ENCODE data around the gene SLC8B1. TPM values are rescaled to one million over a fixed set of nuclear protein-coding genes. Genes with fewer than 3 reads are reported as not detected.

The SLC8B1 gene
- total RNA-seq, 1 donor from 2014 or later, result 45.6 TPM

- no peaks in the 10 kb centered on the region for H3K9me3 Mint-ChIP-seq (ENCODE audit: unreplicated experiment)
- peak overlapping the region; percentile 97 for H3K4me3 Mint-ChIP-seq (ENCODE audit: unreplicated experiment)
- peaks cover 28% of the 10 kb centered on the region for H3K4me1 Mint-ChIP-seq (ENCODE audit: unreplicated experiment)
- no peak overlapping the region for H3K27ac Mint-ChIP-seq (ENCODE audit: unreplicated experiment)
- TF ChIP-seq, protein P1, sequence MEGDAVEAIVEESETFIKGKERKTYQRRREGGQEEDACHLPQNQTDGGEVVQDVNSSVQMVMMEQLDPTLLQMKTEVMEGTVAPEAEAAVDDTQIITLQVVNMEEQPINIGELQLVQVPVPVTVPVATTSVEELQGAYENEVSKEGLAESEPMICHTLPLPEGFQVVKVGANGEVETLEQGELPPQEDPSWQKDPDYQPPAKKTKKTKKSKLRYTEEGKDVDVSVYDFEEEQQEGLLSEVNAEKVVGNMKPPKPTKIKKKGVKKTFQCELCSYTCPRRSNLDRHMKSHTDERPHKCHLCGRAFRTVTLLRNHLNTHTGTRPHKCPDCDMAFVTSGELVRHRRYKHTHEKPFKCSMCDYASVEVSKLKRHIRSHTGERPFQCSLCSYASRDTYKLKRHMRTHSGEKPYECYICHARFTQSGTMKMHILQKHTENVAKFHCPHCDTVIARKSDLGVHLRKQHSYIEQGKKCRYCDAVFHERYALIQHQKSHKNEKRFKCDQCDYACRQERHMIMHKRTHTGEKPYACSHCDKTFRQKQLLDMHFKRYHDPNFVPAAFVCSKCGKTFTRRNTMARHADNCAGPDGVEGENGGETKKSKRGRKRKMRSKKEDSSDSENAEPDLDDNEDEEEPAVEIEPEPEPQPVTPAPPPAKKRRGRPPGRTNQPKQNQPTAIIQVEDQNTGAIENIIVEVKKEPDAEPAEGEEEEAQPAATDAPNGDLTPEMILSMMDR (IDR thresholded peaks at IDR 0.05), result no peak
- DNase-seq (ENCODE audit: extremely low spot score, unreplicated experiment), result no peak
- H3K27me3 Mint-ChIP-seq (ENCODE audit: unreplicated experiment), result no peaks in the 10 kb centered on the region
- H3K36me3 Mint-ChIP-seq (ENCODE audit: unreplicated experiment), result peaks cover 23% of the 10 kb centered on the region
Observed at GRCh38 chr12:113333418-113333750, 1.5 kb downstream of the SLC8B1 start.

DNA sequence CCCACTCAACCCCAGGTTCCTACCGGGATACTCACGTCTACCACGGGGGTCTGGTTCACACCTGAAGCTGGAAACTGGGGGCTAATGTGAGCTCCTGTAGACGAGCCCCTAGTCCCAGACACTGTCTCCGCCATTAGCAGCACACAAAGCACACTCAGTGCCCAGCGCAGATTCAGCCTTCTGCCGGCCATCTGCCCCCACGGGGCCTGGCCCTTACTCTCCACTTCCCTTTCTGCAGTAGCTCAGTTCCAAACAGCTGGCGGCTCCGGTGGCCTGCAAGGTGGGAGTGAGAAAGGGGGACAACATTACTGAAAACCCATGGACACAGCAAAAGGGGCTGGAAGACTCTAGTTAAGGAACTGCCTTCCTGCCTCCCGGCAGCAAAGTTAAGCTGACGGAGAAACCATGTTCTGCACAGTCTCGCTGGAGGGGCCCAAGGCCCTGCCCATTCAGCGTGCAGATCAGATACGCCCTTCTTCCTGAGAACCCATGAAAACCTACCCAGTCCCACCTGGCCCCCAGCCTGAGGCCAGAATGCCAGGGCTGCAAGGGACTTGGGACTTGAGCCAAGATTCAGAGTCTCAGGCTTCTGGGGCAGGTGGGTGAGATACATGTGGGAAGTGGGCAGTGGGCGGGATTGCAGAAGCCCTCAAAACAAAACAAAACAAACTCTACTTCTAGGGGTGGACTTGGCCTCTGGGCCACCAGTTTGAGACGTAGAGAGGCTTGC, 2.1 kb downstream of the SLC8B1 start:
- DNase-seq (ENCODE audit: extremely low spot score, unreplicated experiment), result no peak
- H3K36me3 Mint-ChIP-seq (ENCODE audit: unreplicated experiment), result peaks cover 25% of the 10 kb centered on the region
- TF ChIP-seq, protein P1 (IDR thresholded peaks at IDR 0.05), result no peak
- H3K4me3 Mint-ChIP-seq (ENCODE audit: unreplicated experiment), result peak overlapping the region; percentile 22
- peaks cover 30% of the 10 kb centered on the region for H3K4me1 Mint-ChIP-seq (ENCODE audit: unreplicated experiment)
- no peaks in the 10 kb centered on the region for H3K9me3 Mint-ChIP-seq (ENCODE audit: unreplicated experiment)
- H3K27me3 Mint-ChIP-seq (ENCODE audit: unreplicated experiment), result no peaks in the 10 kb centered on the region
- no peak overlapping the region for H3K27ac Mint-ChIP-seq (ENCODE audit: unreplicated experiment)

DNA sequence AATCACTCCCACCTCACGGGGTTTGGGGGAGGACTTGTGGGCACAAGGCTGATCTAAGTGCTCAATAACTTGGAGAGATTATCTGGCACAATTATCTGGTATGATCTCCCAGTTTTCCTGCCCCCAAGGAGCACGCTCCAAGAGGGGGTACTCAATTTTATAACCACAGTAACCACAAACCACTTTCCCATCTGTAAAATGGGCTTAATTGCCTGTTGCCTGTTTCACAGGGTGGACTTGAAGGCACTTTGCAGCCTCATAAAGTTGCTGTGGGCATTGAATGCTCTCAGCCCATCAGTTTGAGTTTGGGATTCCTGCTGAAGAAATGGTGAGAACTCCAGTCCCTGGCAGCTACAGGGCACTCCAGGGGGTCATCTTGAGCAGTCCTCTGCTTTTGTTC, 4.4 kb downstream of the SLC8B1 start:
- Mint-ChIP-seq H3K4me3 (ENCODE audit: unreplicated experiment) (no peak overlapping the region), H3K4me1 (ENCODE audit: unreplicated experiment) (peaks cover 49% of the 10 kb centered on the region), H3K27me3 (ENCODE audit: unreplicated experiment) (no peaks in the 10 kb centered on the region), H3K27ac (ENCODE audit: unreplicated experiment) (no peak overlapping the region), H3K36me3 (ENCODE audit: unreplicated experiment) (peaks cover 30% of the 10 kb centered on the region), H3K9me3 (ENCODE audit: unreplicated experiment) (no peaks in the 10 kb centered on the region)
- DNase-seq (ENCODE audit: extremely low spot score, unreplicated experiment), result no peak
- TF ChIP-seq, protein P1 (IDR thresholded peaks at IDR 0.05), result no peak

DNA sequence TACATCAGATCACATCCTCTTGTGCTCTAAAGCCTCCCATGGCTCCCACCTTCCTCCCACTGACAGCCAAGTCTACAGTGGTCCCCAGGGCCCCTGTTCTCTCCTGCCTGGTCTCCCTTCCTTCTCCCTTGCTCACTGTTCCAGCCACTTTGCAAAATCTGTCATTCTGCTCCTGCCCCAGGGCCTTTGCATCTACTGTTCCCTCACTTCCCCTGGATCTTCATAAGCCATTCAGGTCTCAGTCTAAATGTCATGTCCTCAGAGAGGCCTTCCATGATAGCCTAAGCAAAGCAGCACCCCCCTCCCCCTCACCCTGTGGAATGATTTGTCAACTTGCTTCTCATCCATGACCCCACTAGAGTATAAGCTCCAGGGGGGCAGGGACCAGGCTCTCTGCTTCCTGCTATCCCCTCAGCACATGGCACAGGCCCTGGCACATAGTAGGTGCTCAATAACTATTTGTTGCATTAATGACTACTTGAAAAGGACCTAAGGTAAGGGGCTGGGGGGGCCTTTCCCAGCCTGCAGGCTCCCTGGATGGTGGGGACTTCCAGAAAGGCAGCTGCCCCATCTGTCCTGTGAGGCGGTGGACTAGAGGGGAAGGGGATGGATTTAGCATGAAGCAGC, 5.0 kb downstream of the SLC8B1 start:
- Mint-ChIP-seq H3K4me1 (ENCODE audit: unreplicated experiment) (peaks cover 48% of the 10 kb centered on the region), H3K9me3 (ENCODE audit: unreplicated experiment) (no peaks in the 10 kb centered on the region), H3K36me3 (ENCODE audit: unreplicated experiment) (peaks cover 30% of the 10 kb centered on the region), H3K27me3 (ENCODE audit: unreplicated experiment) (no peaks in the 10 kb centered on the region), H3K27ac (ENCODE audit: unreplicated experiment) (no peak overlapping the region), H3K4me3 (ENCODE audit: unreplicated experiment) (no peak overlapping the region)
- TF ChIP-seq, protein P1 (IDR thresholded peaks at IDR 0.05), result no peak
- DNase-seq (ENCODE audit: extremely low spot score, unreplicated experiment), result no peak

DNA sequence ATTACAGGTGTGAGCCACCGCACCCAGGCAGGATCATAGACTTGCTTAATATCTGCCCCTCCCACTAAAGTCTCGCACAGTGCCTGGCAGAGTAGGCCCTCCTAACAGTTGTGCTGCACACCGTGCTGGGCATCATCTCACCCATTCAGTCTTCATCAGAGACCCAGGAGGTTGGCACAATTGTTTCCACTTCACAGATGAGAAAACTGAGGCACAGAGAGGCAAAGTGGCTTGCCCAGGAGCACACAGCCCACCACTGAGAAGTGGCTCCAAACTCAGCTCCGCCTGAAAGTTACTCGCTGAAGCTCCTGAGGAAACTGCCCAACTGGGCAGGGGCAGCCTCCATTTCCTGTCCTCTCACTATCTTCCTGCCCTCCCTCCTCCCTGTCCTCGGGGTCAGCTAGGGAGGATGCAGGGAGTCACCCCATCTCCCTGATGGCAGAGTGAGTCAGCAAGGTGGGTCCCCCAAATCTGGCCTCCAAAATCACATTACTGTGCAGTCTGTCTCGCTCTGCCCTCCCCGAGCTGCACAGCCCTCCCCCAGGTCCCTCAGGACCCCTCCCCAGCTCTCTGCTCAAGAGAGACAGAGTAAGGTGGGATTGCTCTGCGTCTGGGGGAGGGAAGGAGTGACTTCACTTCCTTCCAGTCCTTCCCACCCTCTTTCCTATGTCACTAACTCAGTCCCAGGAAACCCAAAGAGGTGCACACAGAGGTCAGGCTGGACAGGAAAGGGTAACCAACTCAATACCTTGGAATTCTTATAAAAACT, 5.7 kb downstream of the SLC8B1 start:
- peak overlapping the region; percentile 27 for H3K27ac Mint-ChIP-seq (ENCODE audit: unreplicated experiment)
- H3K27me3 Mint-ChIP-seq (ENCODE audit: unreplicated experiment), result no peaks in the 10 kb centered on the region
- no peak for DNase-seq (ENCODE audit: extremely low spot score, unreplicated experiment)

More for the DNA sequence above, 5.7 kb downstream of the SLC8B1 start:
- Mint-ChIP-seq H3K36me3 (ENCODE audit: unreplicated experiment) (peaks cover 30% of the 10 kb centered on the region), H3K4me3 (ENCODE audit: unreplicated experiment) (no peak overlapping the region), H3K9me3 (ENCODE audit: unreplicated experiment) (no peaks in the 10 kb centered on the region), H3K4me1 (ENCODE audit: unreplicated experiment) (peaks cover 43% of the 10 kb centered on the region)
- TF ChIP-seq, protein P1 (IDR thresholded peaks at IDR 0.05), result no peak

Data from osteocyte (in vitro differentiated cells).